Spleen (tissue), 11 donors: Measurements from ENCODE around the gene TBRG1. TPM values are rescaled to one million over a fixed set of nuclear protein-coding genes. Genes with fewer than 3 reads are reported as not detected.

ENCODE experiments used
- DNase-seq: peaks from one replicate; pipeline ENCODE4 v3.0.0-alpha.2; 2020
- H3K27ac ChIP-seq, 8 donors: fragments of 200-600 bp; sonication (generic) in 7 of 8; 1 replicate in 4 of 8; 2 replicates in 4 of 8; pipeline versions ENCODE4 v1.5.0 to v1.8.0; 2016 to 2021; ENCODE audit warnings: inconsistent platforms in 4 of 8, mild to moderate bottlenecking in 4 of 8, moderate library complexity in 1 of 8
- H3K27me3 ChIP-seq, 7 donors: fragments of 200-600 bp; sonication (generic) in 6 of 7; replicated peaks in 1 of 7; 1 replicate in 4 of 7; 2 replicates in 3 of 7; pipeline versions ENCODE4 v1.5.0 to v1.8.0; 2016 to 2021; ENCODE audit warnings: inconsistent platforms in 3 of 7, mild to moderate bottlenecking in 1 of 7
- H3K36me3 ChIP-seq, 6 donors: fragments of 200-600 bp; sonication (generic) in 5 of 6; 1 replicate in 4 of 6; 2 replicates in 2 of 6; pipeline versions ENCODE4 v1.5.0 to v1.8.0; 2016 to 2021; ENCODE audit warnings: inconsistent platforms in 2 of 6
- H3K4me1 ChIP-seq, 6 donors: fragments of 200-600 bp; sonication (generic) in 5 of 6; 1 replicate in 3 of 6; 2 replicates in 3 of 6; pipeline versions ENCODE4 v1.5.0 to v1.8.0; 2016 to 2021; ENCODE audit warnings: inconsistent platforms in 3 of 6
- H3K4me3 ChIP-seq, 8 donors: fragments of 200-600 bp; sonication (generic) in 7 of 8; 1 replicate in 4 of 8; 2 replicates in 4 of 8; pipeline versions ENCODE4 v1.5.0 to v1.8.0; 2016 to 2021; ENCODE audit warnings: inconsistent platforms in 4 of 8, mild to moderate bottlenecking in 4 of 8, moderate library complexity in 2 of 8
- H3K9me3 ChIP-seq, 8 donors: fragments of 200-600 bp; sonication (generic) in 7 of 8; 1 replicate in 4 of 8; 2 replicates in 4 of 8; pipeline versions ENCODE4 v1.5.0 to v1.8.0; 2016 to 2021; ENCODE audit warnings: inconsistent platforms in 4 of 8
- POLR2A ChIP-seq, 3 donors: fragments of 450-650 bp; IDR thresholded peaks; one replicate each; pipeline ENCODE4 v1.5.1; 2017; ENCODE audit warnings: antibody characterized with exemption in 3 of 3, mild to moderate bottlenecking in 1 of 3
- POLR2AphosphoS5 ChIP-seq, 3 donors: sonication (generic); formaldehyde crosslinking; IDR thresholded peaks; one replicate each; pipeline ENCODE4 v1.5.1; 2017; ENCODE audit warnings: antibody characterized with exemption in 3 of 3
- WGBS, 5 donors: extraction: QIAGEN DNeasy Blood & Tissue Kit in 3 of 5; methylation state at CpG; one replicate each; pipeline versions ENCODE4 v1.1.5 to v1.1.7; 2013 to 2018; 5-methylcytosine and 5-hydroxymethylcytosine counted together
- intact Hi-C: fragments of 100-400 bp; cut with DNase I; formaldehyde crosslinking; loops from one replicate; pipeline ENCODE4 v1.15.0; 2023; ENCODE audit warnings: low total_unique reads
- polyA plus RNA-seq, 3 donors: library from polyadenylated mRNA; stranded (reverse); fragments of 200-250 nt; gene quantifications; one replicate each; pipeline ENCODE4 v1.2.1, GENCODE V29; 2013
- total RNA-seq, 7 donors: library from RNA; depleted of rRNA in 3 of 7; stranded (reverse); fragments of >200 nt in 3 of 7; fragmentation: NEBNext Ultra II Directional in 4 of 7; extraction: Animal tissue kit (Norgen Biotek cat#: 25700) in 4 of 7; gene quantifications; one replicate each; pipeline versions ENCODE4 v1.1.0 to v1.2.1, GENCODE V29; 2016 to 2021
- TF ChIP-seq, protein P1 (sequence below), 11 experiments: fragments of 200-600 bp in 7 of 11; fragments of 450-650 bp in 4 of 11; sonication (generic) in 4 of 11; IDR thresholded peaks in 8 of 11; conservative IDR thresholded peaks in 3 of 11; 1 replicate in 7 of 11; 2 replicates in 4 of 11; pipeline versions ENCODE4 v1.4.0 to v1.8.0; 2016 to 2021; ENCODE audit warnings: antibody characterized with exemption in 11 of 11, inconsistent platforms in 4 of 11, mild to moderate bottlenecking in 1 of 11
- donor health status: healthy with polysubstance abuse.
- donor health status: DM: no; HTN: no; CAD: no; lungs with moderate emphysema.
- donor health status: DM: no; HTN: no; CAD: no.
- donor health status: Bipolar disorder and iron deficiency.
- donor health status: healthy.
- donor health status: DM: no; HTN: no; CAD: no.
- donor health status: DM: yes; HTN: yes; CAD: no.

Gene TBRG1
- total and polyA plus RNA-seq, 10 donors: 23.3 to 65.0 (median 46.5) TPM

DNA sequence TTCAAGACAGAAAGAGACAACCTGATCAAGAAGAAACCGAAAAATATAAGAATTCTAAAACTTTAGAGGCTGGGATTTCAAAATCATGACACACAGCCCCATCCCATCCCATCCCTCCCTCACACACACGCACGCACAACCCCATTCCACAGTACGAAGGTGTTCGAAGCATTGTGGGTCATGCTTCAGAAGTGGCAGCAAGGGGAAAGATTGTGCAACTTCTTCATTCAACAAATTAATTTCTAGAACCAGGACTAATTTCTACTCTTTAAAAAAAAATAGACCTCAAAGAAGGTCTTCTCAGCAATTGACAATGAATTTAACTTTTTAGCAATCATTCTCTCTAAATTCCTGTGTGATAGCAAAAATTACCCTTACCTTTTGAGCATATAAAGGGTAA is 51.9 kb downstream of the TBRG1 start:
- Histone ChIP-seq H3K27ac (peak overlapping the region in 3 of 8 donors; percentile 86 to 88 (median 86)), H3K36me3 (no peaks in the 10 kb centered on the region), H3K4me1 (peaks cover 9 to 67% (median 16%) of the 10 kb centered on the region in 6 donors), H3K9me3 (no peaks in the 10 kb centered on the region), H3K4me3 (peak overlapping the region in 5 of 8 donors; percentile 55 to 76 (median 68)), H3K27me3 (no peaks in the 10 kb centered on the region)
- TF ChIP-seq, protein P1, sequence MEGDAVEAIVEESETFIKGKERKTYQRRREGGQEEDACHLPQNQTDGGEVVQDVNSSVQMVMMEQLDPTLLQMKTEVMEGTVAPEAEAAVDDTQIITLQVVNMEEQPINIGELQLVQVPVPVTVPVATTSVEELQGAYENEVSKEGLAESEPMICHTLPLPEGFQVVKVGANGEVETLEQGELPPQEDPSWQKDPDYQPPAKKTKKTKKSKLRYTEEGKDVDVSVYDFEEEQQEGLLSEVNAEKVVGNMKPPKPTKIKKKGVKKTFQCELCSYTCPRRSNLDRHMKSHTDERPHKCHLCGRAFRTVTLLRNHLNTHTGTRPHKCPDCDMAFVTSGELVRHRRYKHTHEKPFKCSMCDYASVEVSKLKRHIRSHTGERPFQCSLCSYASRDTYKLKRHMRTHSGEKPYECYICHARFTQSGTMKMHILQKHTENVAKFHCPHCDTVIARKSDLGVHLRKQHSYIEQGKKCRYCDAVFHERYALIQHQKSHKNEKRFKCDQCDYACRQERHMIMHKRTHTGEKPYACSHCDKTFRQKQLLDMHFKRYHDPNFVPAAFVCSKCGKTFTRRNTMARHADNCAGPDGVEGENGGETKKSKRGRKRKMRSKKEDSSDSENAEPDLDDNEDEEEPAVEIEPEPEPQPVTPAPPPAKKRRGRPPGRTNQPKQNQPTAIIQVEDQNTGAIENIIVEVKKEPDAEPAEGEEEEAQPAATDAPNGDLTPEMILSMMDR (IDR thresholded peaks at IDR 0.05 in 8 of 11, conservative IDR thresholded peaks at IDR 0.05 in 3 of 11): no peak
- no peak for TF ChIP-seq POLR2A (IDR thresholded peaks at IDR 0.05)
- no peak for DNase-seq
- intact Hi-C loops: loop anchor here (5.0 kb wide), 1 partner anchor 88 kb away; the partner anchor contains the start of gene ESAM
- WGBS, 5 donors: 68 to 94% (median 81%) methylated on average over 5 of the region's 5 CpGs

DNA sequence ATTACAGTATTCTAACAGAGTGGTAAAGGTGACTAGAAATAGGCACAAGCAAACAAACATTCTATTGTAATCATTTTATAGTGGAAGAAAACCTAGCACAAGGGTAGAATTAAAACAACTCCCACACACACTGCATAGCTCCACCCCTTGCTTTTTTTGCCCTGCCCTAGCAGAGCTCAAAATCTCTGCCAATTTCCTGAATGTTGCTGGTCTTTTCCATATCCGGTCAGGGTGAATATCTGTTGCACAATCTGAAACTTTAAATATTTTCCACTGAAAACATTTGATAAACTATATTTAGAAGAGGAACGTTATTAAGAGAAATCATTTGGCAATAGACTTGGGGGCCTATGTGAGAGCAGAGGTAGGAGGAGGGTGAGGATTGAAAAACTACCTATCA is 53.7 kb downstream of the TBRG1 start:
- H3K27me3 ChIP-seq: no peaks in the 10 kb centered on the region
- H3K4me3 ChIP-seq: no peak overlapping the region
- no peak for DNase-seq
- intact Hi-C loops: no loop called here
- H3K27ac ChIP-seq: peak overlapping the region in 5 of 8 donors; percentile 11 to 55 (median 50)
- peaks cover 9 to 50% (median 16%) of the 10 kb centered on the region in 6 donors for H3K4me1 ChIP-seq
- WGBS, 5 donors: 7 to 27% (median 16%) methylated on average over 2 of the region's 2 CpGs
- no peaks in the 10 kb centered on the region for H3K36me3 ChIP-seq
- H3K9me3 ChIP-seq: peaks cover 0 to 6% (median 0%) of the 10 kb centered on the region in 8 donors
- TF ChIP-seq, protein P1 (IDR thresholded peaks at IDR 0.05 in 8 of 11, conservative IDR thresholded peaks at IDR 0.05 in 3 of 11): no peak
- peak in 1 of 3 donors; percentile 16 for TF ChIP-seq POLR2AphosphoS5 (IDR thresholded peaks at IDR 0.05)

DNA sequence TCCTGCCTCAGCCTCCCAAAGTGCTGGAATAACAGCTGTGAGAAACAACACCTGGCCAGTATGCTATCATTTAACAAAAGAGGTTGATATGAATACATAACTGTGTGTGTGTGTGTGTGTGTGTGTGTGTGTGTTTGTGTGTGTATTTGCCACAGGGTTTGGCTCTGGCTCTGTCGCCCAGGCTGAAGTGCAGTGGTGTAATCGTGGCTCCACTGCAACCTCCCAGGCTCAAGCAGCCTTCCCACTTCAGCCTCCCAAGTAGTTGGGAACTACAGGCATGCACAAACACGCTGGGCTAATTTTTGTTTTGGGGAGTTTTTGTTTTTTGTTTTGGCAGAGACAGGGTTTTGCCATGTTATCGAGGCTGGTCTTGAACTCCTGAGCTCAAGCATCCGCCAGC is 55.8 kb downstream of the TBRG1 start:
- H3K4me3 ChIP-seq: no peak overlapping the region
- H3K27ac ChIP-seq: no peak overlapping the region
- no peaks in the 10 kb centered on the region for H3K27me3 ChIP-seq
- TF ChIP-seq, protein P1 (IDR thresholded peaks at IDR 0.05 in 8 of 11, conservative IDR thresholded peaks at IDR 0.05 in 3 of 11): no peak
- no peak for TF ChIP-seq POLR2AphosphoS5 (IDR thresholded peaks at IDR 0.05)
- TF ChIP-seq POLR2A (IDR thresholded peaks at IDR 0.05): no peak
- H3K9me3 ChIP-seq: peaks cover 0 to 26% (median 19%) of the 10 kb centered on the region in 8 donors
- DNase-seq: no peak
- H3K4me1 ChIP-seq: peaks cover 3 to 29% (median 7%) of the 10 kb centered on the region in 6 donors
- intact Hi-C loops: no loop called here
- WGBS, 5 donors: 85 to 94% (median 89%) methylated on average over 5 of the region's 5 CpGs
- H3K36me3 ChIP-seq: no peaks in the 10 kb centered on the region

DNA sequence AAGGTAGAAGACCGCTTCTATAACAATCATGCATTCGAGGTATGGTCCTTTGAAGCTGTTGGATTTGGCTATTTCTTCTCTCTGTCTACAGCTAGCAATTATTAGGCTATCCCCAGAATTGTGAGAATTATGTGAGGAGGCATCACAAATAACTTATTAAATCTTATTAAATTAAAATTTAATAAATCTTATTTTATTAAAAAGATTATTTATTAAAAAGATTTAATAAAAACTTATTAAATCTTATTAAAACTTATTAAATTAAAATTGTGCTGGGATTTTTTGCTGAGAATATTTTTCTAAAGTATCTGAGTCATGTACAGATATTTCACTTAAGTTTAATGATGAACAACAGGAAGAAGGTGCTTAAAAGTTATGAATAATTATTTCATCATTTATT is 58.8 kb downstream of the TBRG1 start:
- intact Hi-C loops: no loop called here
- H3K4me1 ChIP-seq: peaks cover 0 to 5% (median 0%) of the 10 kb centered on the region in 6 donors
- H3K36me3 ChIP-seq: no peaks in the 10 kb centered on the region
- peaks cover 0 to 54% (median 43%) of the 10 kb centered on the region in 8 donors for H3K9me3 ChIP-seq
- H3K4me3 ChIP-seq: no peak overlapping the region
- DNase-seq: no peak
- no peak for TF ChIP-seq POLR2AphosphoS5 (IDR thresholded peaks at IDR 0.05)
- H3K27me3 ChIP-seq: no peaks in the 10 kb centered on the region
- WGBS, 5 donors: 92 to 96% (median 96%) methylated on average over 2 of the region's 2 CpGs
- H3K27ac ChIP-seq: no peak overlapping the region

DNA sequence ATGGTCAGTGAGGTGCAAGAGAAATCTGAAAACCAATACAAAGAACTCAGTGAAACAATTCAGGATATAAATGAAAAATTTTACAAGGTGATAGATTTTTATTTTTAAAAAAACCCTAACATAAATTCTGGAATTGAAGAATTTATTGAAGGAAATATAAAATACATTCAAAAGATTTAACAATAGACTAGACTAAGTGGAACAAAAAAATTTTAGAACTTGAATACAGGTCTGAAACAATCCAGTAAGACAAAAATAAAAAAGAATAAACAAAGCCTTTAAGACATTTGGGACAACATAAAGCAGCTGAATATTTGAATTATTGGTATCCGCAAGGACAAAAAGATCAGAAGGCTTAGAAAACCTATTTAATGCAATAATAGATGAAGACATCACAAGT is 59.8 kb downstream of the TBRG1 start:
- Histone ChIP-seq H3K27ac (no peak overlapping the region), H3K4me1 (no peaks in the 10 kb centered on the region), H3K36me3 (no peaks in the 10 kb centered on the region), H3K9me3 (peaks cover 0 to 58% (median 45%) of the 10 kb centered on the region in 8 donors), H3K27me3 (no peaks in the 10 kb centered on the region), H3K4me3 (no peak overlapping the region)
- TF ChIP-seq, protein P1 (IDR thresholded peaks at IDR 0.05 in 8 of 11, conservative IDR thresholded peaks at IDR 0.05 in 3 of 11): no peak
- no peak for TF ChIP-seq POLR2A (IDR thresholded peaks at IDR 0.05)
- TF ChIP-seq POLR2AphosphoS5 (IDR thresholded peaks at IDR 0.05): no peak
- DNase-seq: no peak
- intact Hi-C loops: no loop called here
- 95 to 100% (median 100%) methylated on average over 1 of the region's 1 CpG for WGBS, 5 donors
